HG03432 (cell line): ENCODE data around the gene CPNE5.

Source experiments
- ATAC-seq: cut with Tn5 transposase; IDR thresholded peaks from one replicate; pipeline ENCODE4 v1.9.1; 2021; ENCODE audit warnings: mild to moderate bottlenecking, moderate library complexity; ENCODE audit not compliant: unreplicated experiment

The CPNE5 gene

DNA sequence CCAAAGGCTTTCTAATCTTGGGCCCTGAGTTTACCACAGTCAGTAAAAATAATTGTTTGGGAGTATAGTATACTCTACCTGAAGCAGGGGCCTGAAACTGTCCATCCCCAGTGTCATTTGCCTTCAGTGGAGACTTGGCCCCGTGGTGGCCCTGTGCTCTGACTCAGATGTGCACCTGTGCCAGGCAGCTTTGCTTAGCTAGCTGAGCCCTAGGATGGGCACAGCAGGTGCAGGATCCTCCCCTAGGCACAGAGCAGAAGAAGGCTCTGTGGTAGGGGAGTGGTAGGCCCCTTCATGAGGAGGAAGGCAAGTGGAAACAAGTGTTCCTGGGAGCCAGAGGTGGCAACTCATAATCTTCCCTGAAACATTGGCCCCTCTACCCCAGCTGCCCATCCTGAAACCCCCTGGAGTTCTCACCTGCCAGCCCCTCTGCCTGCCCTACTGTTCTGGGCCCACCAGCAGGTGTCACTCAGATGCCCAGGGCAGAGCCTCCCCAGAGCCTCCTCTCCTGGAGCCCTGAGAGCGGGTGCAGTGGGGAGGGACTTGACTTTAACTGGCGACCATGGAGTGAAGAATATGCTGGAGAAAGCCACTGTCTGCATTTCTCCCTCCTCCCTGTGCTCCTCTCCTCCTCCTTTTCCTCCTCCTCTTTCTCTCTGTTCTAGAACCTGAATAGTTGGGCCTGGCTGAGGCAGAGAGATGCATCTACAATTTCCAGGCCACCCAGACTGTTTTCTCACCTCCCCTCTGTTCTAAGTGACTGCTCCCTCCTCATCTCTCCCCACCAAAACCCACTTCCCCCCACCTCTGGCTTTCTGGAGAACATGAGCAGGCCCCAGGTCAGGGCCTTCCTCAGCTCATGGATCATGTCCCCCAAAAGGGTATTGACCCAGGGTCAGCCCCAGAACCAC, 2.9 kb downstream of the CPNE5 start:
- no peak for ATAC-seq

DNA sequence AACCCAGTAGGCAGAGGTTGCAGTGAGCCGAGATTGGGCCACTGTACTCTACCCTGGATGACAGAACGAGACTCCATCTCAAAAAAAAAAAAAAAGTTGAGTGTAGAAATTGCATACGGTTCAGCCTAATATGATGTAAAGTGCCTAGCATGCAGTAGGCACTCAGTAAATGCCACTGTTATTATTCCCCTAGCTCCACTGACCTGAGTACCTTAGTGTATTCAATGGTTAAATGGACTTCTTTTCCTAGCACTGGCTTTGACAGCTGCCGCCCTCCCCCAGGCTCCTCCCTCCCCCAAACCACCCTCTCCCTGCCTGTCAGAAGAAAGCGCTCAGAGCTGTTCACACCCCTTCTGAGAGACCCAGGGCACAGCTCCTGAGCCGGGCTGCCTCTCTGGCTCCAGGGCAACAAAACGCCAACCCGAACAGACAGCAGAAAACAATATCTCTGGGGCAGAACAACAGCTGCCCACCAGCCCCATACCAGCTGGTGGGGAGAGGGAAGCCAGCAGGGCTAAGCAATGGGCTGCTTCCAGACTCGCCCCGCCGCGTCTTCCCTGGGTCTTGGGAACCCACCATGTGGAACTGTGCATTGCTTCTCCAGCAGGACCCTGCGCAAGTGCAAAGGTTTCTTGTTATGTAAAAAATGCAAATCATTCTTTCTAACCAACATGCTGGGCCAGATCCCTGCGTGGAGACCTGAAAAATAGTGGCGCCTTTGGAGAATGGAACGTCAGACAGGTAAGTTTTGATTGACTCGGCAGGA, 4.5 kb downstream of the CPNE5 start:
- no peak for ATAC-seq

DNA sequence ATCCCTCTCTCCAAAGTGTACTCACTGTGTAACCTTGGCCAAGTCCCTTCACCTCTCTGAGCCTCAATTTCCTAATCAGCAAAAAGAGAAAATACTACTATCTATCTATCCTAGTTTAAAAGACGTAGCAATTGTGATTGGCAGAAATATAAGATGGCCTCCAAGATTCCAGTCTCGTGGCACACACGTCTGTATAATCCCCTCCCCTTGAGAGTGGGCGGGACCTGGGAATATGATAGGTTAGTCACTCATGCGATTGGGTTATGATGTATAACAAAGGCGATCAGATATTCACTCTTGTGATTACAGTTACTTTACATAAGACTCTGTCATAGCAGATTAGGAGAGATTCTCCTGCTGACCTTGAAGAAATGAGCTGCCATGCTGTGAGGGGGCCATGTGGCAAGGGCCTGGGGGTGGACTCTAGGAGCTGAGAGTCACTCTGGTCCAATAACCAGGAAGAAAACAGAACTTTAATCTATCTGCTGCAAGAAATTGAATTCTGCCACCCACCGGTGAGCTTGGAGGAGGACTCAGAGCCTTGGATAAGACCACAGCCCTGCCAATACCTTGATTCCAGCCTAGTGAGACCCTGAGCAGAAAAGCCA, 6.0 kb downstream of the CPNE5 start:
- no peak for ATAC-seq

DNA sequence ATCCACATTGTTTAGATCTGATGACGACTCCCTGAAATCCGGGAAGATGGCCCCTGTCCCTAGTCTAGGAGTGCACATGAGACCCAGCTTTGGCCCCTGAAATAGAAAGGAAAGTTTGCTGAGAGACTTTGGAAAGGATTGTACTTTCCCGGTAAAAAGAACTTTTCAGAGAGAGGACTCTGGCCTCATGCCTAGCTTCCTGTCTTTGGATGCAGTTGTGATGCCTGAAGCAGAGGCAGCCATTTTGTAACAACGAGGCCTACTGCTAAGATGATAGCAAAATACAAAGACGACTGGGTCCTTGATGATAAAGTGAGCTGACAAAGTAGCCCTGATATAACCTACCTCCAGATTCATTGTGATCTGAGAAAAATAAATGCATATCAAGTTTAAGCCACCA, 6.9 kb downstream of the CPNE5 start:
- no peak for ATAC-seq

DNA sequence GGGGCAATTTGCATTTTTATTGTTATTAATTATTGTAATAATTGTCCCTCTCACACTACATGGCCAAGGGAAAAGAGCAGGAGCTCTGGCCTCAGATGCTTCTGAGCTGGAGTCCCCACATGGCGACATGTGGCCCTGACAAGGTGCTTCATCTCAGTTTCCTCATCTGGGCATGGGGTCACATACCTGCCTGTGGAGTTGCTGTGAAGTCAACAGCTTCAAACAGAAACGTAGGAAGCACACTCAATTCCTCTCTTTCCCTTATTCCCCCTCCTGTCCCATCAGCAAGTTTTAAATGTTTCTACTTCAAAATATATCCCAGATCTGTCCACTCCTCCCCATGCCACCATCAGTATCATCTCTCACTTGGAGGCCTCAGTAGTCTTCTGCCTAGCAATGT, 8.7 kb downstream of the CPNE5 start:
- no peak for ATAC-seq

DNA sequence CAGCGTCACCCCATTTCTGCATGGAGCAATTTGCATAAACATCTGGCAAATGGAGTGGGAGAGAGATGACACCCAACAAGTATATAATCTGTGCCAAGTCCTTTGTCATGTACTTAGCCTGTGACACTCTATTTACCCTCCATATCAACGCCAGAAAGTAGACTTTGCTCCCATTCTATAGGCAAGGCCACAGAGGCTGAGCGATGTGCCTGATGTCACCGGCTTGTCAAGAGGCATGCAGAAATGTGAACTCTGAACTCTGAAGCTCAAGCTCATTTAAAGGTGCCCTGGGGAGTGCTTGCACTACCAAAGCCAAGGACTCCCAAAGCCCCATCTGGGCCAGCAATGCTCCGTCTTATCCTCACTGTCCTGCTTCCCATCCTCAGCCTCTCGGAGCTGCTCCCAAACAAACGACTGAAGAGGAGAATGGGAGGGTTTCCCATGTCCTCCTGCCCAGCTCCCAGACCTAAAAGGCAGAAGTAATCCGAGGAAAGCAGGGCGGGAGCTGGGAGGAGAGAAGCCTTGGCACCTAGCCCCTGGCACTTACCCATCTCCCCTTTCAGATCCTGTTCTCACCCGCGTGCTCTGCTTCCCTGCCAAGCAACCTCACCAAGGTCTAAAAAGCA, 9.2 kb downstream of the CPNE5 start:
- ATAC-seq = no peak

DNA sequence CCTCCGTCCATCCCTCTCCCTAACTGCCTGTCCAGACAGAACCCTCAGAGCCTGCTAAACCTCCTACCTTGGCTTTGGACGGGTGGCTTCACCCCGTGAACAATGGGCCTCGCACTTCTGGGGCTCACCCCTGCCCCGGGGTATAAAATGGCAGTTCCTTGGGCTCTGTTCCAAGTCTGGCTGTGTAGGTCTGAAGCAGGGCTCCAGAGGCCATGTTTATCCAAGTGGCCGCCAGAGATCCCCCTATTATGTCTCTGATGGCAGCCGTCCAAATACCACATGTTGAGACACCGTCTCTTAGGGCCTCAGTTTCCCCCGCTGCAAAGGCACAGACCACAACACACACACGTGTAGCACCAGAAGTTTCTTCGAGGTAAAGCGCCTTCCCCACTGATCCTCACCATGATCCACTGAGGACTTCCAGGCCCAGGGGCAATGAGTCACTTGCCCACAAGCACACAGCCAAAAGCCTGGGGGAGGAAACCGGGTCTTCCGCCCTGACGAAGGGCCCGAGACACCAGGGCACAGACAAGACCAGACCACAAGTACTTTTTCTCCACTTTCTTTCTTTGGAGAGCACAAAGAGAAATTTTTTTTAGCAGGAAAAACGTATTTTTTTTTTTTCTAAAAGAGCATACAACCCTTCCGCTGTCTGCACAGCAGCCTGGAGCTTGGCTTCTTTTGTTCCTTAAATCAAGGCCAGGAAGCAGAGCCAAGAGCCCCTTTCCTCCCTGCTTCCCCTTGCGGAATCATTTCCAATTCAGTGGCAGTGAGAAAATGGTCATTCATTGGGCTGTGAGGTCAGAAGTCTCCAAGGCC, 11.8 kb downstream of the CPNE5 start:
- ATAC-seq = no peak

DNA sequence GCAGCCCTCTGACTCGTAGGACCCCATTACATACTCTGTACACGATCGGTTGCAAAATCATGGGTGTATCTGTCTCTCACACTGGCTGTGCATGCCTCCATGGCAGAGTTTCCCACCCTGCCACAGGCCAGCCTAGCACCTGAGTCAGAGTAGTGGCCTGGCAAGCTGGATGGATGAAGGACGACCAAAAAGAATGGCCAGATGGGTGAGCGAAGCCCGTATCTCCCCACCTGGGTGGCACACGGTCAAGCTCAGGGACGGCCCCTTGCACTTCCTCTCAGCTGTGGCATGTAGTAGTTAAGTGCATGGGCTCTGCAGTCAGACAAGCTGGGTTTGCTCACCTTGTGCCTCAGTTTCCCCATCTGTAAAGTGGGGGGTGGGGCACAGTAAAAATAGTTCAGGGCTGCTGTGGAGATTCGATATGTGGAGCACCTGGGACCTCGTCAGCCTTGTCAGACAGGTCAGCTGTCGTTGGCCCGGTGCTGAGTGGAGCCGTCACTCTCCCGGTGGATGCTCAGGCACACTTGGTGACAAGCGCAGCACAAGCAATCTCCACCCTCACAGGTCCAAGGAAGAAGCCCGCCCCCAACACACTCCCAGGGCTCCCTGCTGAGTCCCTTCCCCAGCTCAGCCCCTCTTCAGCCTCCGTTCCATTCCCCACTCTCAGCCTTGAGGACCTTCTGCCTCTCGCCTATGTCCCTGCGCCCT, 12.6 kb downstream of the CPNE5 start:
- no peak for ATAC-seq

DNA sequence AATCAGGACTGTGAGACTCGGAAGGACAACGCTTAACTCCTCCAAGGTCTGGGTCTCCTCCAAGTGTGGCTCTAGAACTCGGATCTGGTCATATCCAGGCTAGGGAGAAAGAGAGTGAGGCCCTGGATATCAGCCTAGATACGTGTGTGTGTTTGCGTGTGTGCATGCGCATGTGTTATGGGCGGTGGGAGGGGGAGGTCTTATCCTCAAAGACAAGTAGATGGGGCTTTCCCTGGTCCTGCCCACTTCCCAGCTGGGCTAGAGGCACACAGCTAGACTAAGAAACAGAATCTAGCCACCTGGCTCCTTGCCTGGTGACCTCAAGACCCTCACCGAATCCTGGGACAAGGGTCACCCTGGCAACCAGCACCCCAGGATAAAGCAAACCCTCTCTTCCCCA, 13.2 kb downstream of the CPNE5 start:
- no peak for ATAC-seq

DNA sequence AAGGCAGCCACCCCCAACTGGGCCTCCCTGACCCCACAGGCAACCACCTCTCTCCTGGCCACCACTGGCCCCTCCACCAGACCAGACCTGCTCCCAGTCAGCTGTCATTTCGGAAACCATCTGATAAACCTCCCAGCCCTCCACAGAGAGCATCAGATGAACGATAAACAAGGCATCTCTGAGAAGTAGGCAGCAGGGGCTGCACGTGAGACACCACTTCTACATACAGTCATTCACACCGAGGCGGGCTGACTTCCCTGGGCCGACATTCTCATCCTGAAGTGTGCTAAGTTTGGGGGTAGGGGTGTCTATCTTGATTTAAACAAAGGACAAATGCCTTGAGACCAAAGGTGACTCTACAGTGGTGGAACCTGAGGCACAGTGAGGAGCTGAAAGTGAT, 13.8 kb downstream of the CPNE5 start:
- no peak for ATAC-seq

DNA sequence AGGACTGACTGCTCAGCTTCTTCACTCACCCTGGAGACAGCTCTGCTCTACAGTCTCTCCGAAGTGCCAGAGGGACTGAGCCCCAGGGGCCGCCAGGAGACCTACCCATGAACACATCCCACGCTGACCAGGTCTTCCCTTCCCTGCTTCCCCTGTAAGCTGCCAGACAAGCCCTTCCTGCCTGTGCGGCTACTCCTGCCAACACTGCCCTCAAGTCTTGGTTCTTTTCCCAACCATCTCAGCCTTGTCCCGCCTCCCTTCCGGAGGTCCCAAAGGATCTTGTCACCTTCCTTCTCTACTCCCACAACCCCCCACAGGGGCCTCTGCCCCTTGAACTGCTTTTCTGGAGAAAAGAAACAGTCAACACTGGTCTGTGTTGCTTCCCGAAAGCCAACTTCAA, 15.0 kb downstream of the CPNE5 start:
- ATAC-seq = no peak

DNA sequence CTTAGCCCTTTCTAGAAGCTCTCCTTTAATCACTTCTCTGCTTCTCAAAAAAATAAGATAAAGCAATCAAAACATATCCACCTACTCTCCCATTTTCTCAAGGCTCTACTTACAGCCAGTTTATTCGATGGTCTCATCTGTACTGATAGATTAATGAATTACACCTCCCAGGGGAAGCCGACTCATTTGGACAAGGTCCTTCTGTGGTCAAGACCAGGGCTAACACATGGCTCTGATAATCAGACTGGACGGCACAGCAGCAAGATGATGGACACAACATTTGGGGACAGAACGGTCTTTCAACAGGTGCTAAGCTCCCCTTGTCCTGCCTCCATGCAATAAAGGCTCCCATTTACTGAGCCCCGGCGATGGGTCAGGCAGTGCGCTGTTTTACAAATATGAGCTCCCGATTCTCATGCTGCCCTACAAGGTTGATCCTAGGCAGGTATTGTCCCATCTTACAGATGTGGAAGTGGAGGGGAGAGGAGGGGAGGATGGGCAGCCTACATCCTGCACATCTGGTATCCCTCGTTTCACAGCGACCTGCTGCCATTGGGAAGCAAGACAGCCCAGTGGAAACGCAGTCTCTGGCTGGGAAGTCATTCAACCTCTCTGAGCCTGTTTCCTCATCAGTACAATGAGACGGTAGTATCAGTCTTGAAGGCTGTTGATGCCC, 15.7 kb downstream of the CPNE5 start:
- ATAC-seq = no peak

DNA sequence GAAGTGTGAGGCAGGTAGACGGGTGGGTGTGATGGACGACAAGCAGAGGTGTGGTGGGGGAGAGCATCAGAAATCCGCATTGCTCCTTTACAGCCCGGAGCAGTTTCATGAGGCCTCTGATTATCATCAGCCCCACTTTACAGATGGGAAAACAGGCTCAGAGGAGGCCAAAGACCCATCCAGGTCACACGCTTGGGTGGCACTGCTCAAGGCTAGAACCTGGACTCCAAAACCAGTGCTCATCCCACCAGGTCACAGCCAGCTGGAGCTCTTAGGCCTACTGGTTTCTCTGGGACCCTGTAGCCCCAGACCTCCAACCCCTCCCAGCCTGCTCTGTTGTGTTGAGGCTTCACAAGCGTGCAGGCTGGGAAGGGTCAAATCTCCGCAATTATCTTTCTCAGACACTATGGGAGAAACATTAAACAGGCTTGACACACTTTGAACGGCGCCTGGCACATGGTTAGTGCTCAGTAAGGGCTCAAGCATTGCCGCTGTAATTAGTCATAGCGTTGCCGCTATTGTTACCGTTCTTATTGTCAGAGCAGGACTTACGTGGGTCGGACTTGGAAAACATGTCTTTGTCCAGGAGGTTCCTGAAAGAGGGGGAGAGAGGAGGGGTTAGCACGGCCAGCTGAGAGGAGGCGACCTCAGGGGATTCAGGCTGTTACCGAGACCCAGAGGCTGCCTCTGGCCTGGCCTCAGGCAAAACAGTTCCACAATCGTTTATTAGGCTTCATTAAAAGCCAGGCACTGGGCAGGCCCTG, 16.6 kb downstream of the CPNE5 start:
- no peak for ATAC-seq

DNA sequence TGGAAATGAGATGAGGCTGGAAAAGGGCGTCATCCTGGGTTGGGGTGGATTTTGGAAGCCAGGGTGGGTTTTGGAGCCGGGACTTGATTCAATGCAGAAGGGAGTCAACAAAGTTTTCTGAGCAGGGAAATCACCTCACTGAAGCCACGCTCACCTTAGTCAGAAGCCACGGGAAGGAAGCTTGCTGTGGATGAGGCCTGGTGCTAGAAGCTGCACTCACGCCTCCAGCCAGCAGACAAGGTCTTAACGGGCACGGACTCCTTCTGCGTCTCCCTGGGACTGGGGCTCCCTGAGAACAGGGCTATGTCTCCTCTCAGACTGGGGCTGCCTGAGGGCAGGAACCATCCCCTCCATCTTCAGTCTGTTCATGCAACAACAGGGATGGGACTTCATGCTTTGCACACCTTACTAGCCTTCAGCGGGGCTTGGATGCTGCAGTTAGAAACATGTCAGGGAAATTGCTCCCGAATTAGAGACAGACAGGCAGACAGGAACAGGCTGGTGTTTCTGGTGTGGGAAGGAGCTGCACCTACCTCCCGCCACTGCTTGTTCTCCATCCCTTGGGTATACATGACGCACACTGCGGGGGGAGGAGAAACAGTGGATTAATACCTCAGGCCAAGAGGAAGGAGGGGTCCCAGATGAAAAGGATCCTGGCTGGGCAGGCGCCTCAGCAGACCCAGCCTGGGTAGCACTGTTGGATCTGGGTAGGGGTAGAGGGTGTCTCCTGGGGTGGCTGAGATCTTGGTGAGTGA, 17.5 kb downstream of the CPNE5 start:
- ATAC-seq = no peak

DNA sequence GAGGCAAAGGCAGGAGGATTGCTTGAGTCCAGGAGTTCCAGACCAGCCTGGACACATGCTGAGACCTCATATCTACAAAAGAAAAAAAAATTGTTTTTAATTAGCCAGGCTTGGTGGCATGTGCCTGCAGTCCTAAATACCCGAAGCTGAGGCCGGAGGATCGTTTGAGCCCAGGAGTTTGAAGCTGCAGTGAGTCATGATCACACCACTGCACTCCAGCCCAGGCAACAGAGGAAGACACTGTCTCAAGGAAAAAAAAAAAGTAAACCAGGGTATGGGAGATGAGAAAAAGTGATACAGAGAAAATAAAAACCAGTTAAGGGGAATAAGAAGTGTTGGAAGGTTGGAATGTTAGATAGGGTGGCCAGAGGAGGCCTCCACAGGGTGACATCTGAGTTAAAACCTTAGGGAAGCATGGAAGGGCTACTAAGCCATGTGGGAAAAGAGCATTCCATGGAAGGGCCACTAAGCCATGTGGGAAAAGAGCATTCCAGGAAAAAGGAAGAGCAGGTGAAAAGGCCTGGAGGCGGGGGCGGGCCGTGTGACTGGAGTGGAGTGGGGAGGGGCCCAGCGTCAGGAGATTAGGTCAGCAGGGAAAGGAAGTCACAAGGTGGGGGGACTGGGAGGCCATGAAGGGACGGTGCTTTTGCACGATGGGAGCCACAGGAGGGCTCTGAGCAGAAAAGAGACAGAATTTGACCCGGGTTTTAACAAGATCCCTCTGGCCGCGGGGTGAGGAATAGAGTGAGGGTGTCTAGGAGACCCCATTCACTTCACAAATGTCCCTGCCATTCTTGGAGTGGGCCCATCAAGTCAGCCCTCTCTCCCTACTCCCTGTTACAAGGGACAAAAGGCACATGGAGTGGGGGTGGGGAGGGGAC, 18.3 kb downstream of the CPNE5 start:
- no peak for ATAC-seq

DNA sequence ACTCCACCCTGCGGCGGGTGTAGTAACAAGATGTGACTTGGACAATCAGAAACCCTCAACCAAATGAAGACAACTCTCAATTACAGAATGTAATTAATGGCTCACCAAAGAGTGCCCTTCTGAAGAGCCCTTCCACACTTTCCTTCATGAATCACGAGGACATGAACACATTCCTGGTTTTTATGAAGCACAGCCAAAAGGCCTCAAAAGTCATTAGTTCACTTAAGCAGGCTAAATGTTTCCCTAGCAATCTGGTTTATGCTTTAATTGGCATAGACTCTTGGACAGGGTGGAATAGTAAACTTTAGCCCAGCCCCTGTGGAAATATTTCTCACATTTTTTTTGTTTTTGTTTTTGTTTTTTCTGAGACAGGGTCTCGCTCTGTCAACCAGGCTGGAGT, 20.5 kb downstream of the CPNE5 start:
- no peak for ATAC-seq

DNA sequence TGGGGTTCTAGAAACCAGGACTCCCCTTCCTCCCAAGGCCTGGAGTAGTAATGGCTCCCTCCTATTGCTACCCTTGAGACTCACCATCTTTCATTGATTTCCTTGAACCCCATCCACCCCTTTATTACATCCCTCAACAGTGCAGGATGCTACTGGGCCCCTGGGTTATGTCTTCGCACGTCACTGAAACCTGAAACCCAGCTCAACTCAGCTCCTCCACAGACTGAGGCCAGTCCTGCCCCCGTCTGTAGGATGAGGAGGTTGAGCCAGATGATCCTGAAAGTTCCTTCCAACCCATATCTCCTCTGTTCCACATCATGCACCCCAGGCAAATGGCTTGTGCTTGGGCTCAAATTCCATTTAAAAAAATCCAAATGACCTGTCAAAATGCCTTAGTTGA, 21.4 kb downstream of the CPNE5 start:
- no peak for ATAC-seq
